ENCODE results near the gene DOCK1. TPM values are rescaled to one million over a fixed set of nuclear protein-coding genes. Genes with fewer than 3 reads are reported as not detected.

Gene DOCK1
- polyA plus RNA-seq, 1 donor, result 29.5 TPM

DNA sequence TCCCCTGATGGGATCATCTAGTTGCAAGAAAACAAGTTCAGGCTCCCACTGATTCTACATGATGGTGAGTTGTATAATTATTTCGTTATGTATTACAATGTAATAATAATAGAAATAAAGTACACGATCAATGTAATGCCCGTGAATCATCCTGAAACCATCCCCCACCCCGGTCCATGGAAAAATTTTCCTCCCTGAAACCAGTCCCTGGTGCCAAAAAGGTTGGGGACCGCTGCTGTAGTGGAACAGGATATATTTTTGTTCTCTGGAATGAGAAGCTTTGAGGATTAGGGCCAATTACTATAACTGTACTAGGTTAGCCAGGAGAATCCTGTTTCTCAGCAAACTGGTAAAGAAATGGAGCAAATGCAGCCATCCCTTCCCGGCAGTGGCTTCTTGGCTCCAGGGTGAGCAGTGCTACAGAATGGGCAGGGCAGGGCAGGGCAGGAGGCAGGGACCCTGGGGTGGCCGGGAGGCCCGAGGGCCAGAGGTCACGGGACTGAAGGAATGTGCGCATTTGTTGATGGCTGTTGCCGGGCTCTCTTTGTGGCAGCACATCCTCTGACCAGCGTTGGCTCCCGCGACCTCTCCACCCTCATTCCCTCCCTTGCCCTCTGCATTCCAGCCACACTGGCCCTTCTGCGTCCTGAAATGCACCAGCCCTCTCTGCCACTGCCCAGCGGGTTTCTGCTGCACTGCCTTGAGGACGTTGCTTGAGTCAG is 481.5 kb downstream of the DOCK1 start:
- WGBS (ENCODE audit: insufficient coverage, low lambda C conversion rate), result 100% methylated on average over 4 of the region's 17 CpGs

DNA sequence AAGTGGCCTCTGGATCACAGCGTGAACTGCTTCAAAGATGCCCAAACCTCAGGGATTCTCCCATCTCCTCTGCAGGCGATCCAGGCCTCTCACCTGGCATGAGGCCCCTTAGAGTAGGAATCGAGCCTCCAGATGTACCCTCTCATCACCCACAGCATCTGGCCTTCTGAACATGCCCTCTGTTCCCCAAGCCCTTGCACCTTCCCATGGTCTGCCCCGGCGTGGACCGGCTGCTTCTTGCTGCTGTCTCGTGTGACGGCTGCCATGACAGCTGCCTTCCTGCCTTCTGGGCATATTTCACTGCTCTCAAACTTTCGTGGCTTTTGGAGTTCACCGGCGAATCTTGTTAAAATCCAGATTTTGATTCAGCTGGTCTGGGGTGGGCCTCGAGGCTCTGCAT is 486.6 kb downstream of the DOCK1 start:
- Histone ChIP-seq H3K4me1 (ENCODE audit: control insufficient read depth, insufficient read depth, low read length) (no peaks in the 10 kb centered on the region), H3K9me3 (ENCODE audit: control insufficient read depth, low read depth, low read length) (no peaks in the 10 kb centered on the region), H3K27me3 (ENCODE audit: control insufficient read depth, insufficient read depth, low read length) (no peaks in the 10 kb centered on the region), H3K4me3 (ENCODE audit: low read length) (no peak overlapping the region), H3K27ac (ENCODE audit: low read length) (no peak overlapping the region), H3K36me3 (ENCODE audit: control insufficient read depth, insufficient read depth, low read length) (peaks cover 5% of the 10 kb centered on the region)
- WGBS (ENCODE audit: insufficient coverage, low lambda C conversion rate), result 74% methylated on average over 3 of the region's 12 CpGs
- DNase-seq, result no peak

More for the DNA sequence above, 481.5 kb downstream of the DOCK1 start:
- DNase-seq, result no peak
- peaks cover 17% of the 10 kb centered on the region for H3K36me3 ChIP-seq (ENCODE audit: control insufficient read depth, insufficient read depth, low read length)
- H3K27me3 ChIP-seq (ENCODE audit: control insufficient read depth, insufficient read depth, low read length), result no peaks in the 10 kb centered on the region
- no peaks in the 10 kb centered on the region for H3K4me1 ChIP-seq (ENCODE audit: control insufficient read depth, insufficient read depth, low read length)
- no peak overlapping the region for H3K4me3 ChIP-seq (ENCODE audit: low read length)
- H3K27ac ChIP-seq (ENCODE audit: low read length), result no peak overlapping the region
- no peaks in the 10 kb centered on the region for H3K9me3 ChIP-seq (ENCODE audit: control insufficient read depth, low read depth, low read length)

DNA sequence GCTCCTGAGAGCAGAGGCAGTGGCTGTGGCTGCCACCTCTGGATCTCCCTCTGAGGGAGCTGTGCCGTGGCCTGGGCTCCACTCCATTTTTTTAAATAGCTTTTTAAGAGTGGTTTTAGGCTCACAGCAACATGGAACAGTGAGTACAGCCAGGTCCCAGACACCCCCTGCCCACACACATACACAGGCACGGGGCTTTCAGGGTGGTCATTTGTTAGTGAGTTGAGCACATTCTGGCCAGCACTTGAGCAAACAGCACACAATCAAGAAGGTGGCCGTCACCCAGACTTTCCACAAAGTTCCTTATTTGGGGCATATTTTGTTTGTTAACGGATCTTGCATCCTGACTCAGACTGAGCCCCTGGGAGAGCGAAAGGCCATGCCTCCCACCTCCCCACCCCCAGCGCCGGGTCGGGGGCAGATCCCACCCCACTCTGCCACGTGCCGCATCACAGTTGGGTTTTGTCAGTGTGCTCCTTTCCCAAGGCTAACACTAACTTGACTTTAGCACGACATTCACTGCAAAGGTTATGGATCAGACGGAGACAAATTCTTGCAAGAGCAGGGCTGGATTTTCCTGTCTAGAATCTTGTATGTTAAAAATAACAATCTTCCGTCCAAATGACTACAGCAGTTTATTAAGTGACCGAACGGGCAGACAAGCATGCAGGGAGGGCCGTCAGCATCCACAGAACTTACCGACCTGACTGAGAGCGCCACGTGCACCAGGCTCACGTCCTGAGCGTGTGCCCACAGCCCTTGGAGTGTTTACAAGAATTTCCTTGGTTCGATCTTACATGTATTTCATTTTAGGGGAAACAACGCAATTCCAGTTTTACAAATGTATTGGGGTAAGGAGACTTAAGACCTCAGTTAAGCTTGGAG is 487.4 kb downstream of the DOCK1 start:
- no peak overlapping the region for H3K27ac ChIP-seq (ENCODE audit: low read length)
- no peak for DNase-seq
- no peaks in the 10 kb centered on the region for H3K36me3 ChIP-seq (ENCODE audit: control insufficient read depth, insufficient read depth, low read length)
- H3K27me3 ChIP-seq (ENCODE audit: control insufficient read depth, insufficient read depth, low read length), result no peaks in the 10 kb centered on the region
- no peak overlapping the region for H3K4me3 ChIP-seq (ENCODE audit: low read length)
- no peaks in the 10 kb centered on the region for H3K4me1 ChIP-seq (ENCODE audit: control insufficient read depth, insufficient read depth, low read length)
- no peaks in the 10 kb centered on the region for H3K9me3 ChIP-seq (ENCODE audit: control insufficient read depth, low read depth, low read length)
- 60% methylated on average over 2 of the region's 23 CpGs for WGBS (ENCODE audit: insufficient coverage, low lambda C conversion rate)

DNA sequence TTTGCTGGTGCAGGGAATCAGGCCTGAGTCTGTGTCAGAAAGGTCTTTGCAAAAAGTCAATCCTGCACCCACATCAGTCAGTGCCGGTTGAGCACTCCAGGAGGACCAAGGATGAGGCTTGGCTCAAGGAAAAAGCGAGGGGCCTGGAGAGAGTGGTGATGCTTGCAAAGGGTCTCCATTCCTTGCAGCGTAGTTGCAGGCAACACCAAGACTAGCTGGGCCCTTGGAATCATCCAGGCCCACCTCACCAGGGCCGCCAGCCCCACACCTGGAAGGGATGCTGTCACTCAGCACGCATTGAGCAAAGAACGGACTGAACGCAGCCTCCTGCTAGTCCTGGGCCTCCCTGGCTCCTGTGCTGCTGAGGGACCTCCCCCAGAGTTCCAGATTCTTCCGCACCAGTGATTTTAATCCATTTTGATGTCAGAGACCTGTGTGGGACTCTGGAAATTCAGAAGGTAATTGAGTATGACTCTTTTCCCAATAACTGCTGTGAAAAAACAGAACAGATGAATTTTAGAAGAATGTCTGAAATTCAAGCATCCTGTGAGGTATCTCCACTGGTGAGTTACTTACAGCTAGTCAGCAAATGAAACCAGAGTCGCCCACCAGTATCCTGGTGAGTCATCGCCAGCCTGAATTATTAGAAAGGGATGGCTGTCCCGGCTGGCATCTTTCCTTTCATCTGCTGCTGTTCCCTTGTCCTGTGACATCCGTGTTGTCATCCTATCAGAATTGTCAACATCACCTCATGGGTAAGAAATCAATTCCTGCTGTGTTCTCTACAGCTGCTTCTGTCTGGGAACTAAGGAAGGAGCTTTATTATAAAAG is 493.1 kb downstream of the DOCK1 start:
- no peak for DNase-seq
- Histone ChIP-seq H3K4me3 (ENCODE audit: low read length) (no peak overlapping the region), H3K27ac (ENCODE audit: low read length) (no peak overlapping the region), H3K27me3 (ENCODE audit: control insufficient read depth, insufficient read depth, low read length) (no peaks in the 10 kb centered on the region), H3K4me1 (ENCODE audit: control insufficient read depth, insufficient read depth, low read length) (no peaks in the 10 kb centered on the region), H3K36me3 (ENCODE audit: control insufficient read depth, insufficient read depth, low read length) (no peaks in the 10 kb centered on the region), H3K9me3 (ENCODE audit: control insufficient read depth, low read depth, low read length) (no peaks in the 10 kb centered on the region)
- WGBS (ENCODE audit: insufficient coverage, low lambda C conversion rate), result no CpG with 5 or more reads among the region's 12 CpGs

DNA sequence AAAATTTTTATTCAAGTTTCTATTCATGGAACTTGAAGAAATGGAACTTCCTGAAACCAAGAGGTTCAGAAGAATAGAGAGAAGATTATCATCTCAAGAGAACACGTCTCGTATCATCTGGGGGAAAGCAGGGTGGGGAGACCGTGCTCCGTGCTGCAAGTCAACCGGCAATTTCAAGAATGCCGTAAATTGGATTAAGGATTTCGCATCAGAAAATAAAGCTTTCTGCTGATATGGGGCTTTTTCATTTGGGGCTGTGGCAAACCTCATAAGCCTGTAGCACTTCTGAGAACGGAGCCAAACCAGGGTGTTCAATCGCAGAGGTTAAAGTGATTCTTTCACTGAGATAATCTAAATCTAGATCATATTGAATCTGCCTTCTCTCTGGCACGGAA is 493.7 kb downstream of the DOCK1 start:
- WGBS (ENCODE audit: insufficient coverage, low lambda C conversion rate), result 91% methylated on average over 4 of the region's 10 CpGs

GRCh38 chr10:127399668-127400067 is 494.4 kb downstream of the DOCK1 start:
- Histone ChIP-seq H3K27ac (ENCODE audit: low read length) (no peak overlapping the region), H3K4me3 (ENCODE audit: low read length) (no peak overlapping the region), H3K4me1 (ENCODE audit: control insufficient read depth, insufficient read depth, low read length) (no peaks in the 10 kb centered on the region), H3K9me3 (ENCODE audit: control insufficient read depth, low read depth, low read length) (no peaks in the 10 kb centered on the region), H3K27me3 (ENCODE audit: control insufficient read depth, insufficient read depth, low read length) (no peaks in the 10 kb centered on the region), H3K36me3 (ENCODE audit: control insufficient read depth, insufficient read depth, low read length) (no peaks in the 10 kb centered on the region)
- no peak for DNase-seq
- WGBS (ENCODE audit: insufficient coverage, low lambda C conversion rate), result 50% methylated on average over 1 of the region's 5 CpGs

More for the DNA sequence above, 493.7 kb downstream of the DOCK1 start:
- no peak for DNase-seq
- H3K36me3 ChIP-seq (ENCODE audit: control insufficient read depth, insufficient read depth, low read length), result no peaks in the 10 kb centered on the region
- no peaks in the 10 kb centered on the region for H3K9me3 ChIP-seq (ENCODE audit: control insufficient read depth, low read depth, low read length)
- H3K27me3 ChIP-seq (ENCODE audit: control insufficient read depth, insufficient read depth, low read length), result no peaks in the 10 kb centered on the region
- no peaks in the 10 kb centered on the region for H3K4me1 ChIP-seq (ENCODE audit: control insufficient read depth, insufficient read depth, low read length)
- no peak overlapping the region for H3K27ac ChIP-seq (ENCODE audit: low read length)
- no peak overlapping the region for H3K4me3 ChIP-seq (ENCODE audit: low read length)

- no peak overlapping the region for H3K4me3 ChIP-seq (ENCODE audit: low read length)
- H3K27me3 ChIP-seq (ENCODE audit: control insufficient read depth, insufficient read depth, low read length), result no peaks in the 10 kb centered on the region
- H3K36me3 ChIP-seq (ENCODE audit: control insufficient read depth, insufficient read depth, low read length), result no peaks in the 10 kb centered on the region
- no peak for DNase-seq
- WGBS (ENCODE audit: insufficient coverage, low lambda C conversion rate), result no CpG with 5 or more reads among the region's 4 CpGs
- H3K9me3 ChIP-seq (ENCODE audit: control insufficient read depth, low read depth, low read length), result no peaks in the 10 kb centered on the region
- no peaks in the 10 kb centered on the region for H3K4me1 ChIP-seq (ENCODE audit: control insufficient read depth, insufficient read depth, low read length)
- no peak overlapping the region for H3K27ac ChIP-seq (ENCODE audit: low read length)
Observed at GRCh38 chr10:127400216-127400615, 495.0 kb downstream of the DOCK1 start.

DNA sequence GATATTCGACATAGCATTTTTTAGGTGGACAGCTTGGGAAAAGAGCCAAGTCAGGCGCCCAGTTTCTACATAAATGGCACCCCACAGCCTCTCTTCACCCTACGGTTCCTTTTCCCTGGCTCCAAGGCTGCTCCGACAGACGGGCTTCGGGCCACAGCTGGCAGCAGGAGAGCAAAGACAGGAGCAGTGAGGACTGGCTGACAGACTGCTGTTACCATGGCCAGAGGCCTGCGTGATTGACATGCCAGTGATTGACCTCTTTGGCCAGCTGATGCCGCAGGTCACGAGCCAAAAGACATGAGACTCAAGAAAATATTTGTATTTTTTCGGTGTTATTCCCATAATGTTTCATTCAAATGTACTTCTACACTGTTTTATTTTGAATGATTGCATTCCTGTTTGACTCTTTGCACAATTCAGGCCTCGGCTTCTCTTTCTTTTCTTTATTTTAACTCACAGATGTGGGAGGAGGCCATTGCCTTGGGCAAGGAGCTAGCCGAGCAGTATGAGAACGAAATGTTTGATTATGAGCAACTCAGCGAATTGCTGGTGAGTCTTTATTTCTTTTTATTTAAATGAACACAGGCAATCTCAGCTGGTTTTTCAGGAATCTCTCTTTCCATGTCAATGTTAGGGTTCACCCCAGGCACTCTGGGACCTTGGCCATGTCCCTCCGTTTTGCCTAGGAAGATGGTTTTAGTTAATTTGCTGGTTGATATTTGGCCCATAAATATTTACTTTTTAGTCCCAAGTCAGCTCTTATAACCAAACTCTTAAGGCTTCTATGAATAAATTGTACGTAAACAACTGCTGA is 497.6 kb downstream of the DOCK1 start:
- H3K4me3 ChIP-seq (ENCODE audit: low read length), result no peak overlapping the region
- no peaks in the 10 kb centered on the region for H3K4me1 ChIP-seq (ENCODE audit: control insufficient read depth, insufficient read depth, low read length)
- no peaks in the 10 kb centered on the region for H3K9me3 ChIP-seq (ENCODE audit: control insufficient read depth, low read depth, low read length)
- H3K27me3 ChIP-seq (ENCODE audit: control insufficient read depth, insufficient read depth, low read length), result no peaks in the 10 kb centered on the region
- peak in 1 of 2 donors; percentile 12 for DNase-seq
- no peak overlapping the region for H3K27ac ChIP-seq (ENCODE audit: low read length)
- WGBS (ENCODE audit: insufficient coverage, low lambda C conversion rate), result 80% methylated on average over 3 of the region's 16 CpGs
- peaks cover 5% of the 10 kb centered on the region for H3K36me3 ChIP-seq (ENCODE audit: control insufficient read depth, insufficient read depth, low read length)

GRCh38 chr10:127405221-127405620 is 500.0 kb downstream of the DOCK1 start:
- Histone ChIP-seq H3K4me3 (ENCODE audit: low read length) (no peak overlapping the region), H3K27me3 (ENCODE audit: control insufficient read depth, insufficient read depth, low read length) (no peaks in the 10 kb centered on the region), H3K4me1 (ENCODE audit: control insufficient read depth, insufficient read depth, low read length) (no peaks in the 10 kb centered on the region), H3K36me3 (ENCODE audit: control insufficient read depth, insufficient read depth, low read length) (peaks cover 12% of the 10 kb centered on the region), H3K9me3 (ENCODE audit: control insufficient read depth, low read depth, low read length) (no peaks in the 10 kb centered on the region), H3K27ac (ENCODE audit: low read length) (no peak overlapping the region)
- DNase-seq, result no peak
- no CpG with 5 or more reads among the region's 4 CpGs for WGBS (ENCODE audit: insufficient coverage, low lambda C conversion rate)
